ENCODE results near the gene DTNB. TPM values are rescaled to one million over a fixed set of nuclear protein-coding genes. Genes with fewer than 3 reads are reported as not detected.

Gene DTNB
- total RNA-seq, 1 donor from 2014 or later: 17.9 TPM

GRCh38 chr2:25361261-25362048 is 311.9 kb downstream of the DTNB start:
- Histone ChIP-seq H3K36me3 (no peaks in the 10 kb centered on the region), H3K4me1 (peaks cover 8% of the 10 kb centered on the region), H3K27ac (peak overlapping the region; percentile 80), H3K9me3 (no peaks in the 10 kb centered on the region), H3K4me3 (peak overlapping the region; percentile 38 to 43), H3K27me3 (no peaks in the 10 kb centered on the region)
- TF ChIP-seq CTCF (IDR thresholded peaks at IDR 0.05): no peak
- no peak for TF ChIP-seq POLR2A (IDR thresholded peaks at IDR 0.05)
- no peak for TF ChIP-seq POLR2AphosphoS5 (IDR thresholded peaks at IDR 0.05; ENCODE audit: insufficient read depth in 1 of 2, low read depth in 1 of 2)
- no peak for DNase-seq (ENCODE audit: extremely low spot score in 2 of 2)
- intact Hi-C loops (cut with DNase I): no loop called here

GRCh38 chr2:25358836-25359235 is 314.5 kb downstream of the DTNB start:
- intact Hi-C loops (cut with DNase I): no loop called here
- Histone ChIP-seq H3K9me3 (no peaks in the 10 kb centered on the region), H3K4me3 (no peak overlapping the region), H3K27me3 (no peaks in the 10 kb centered on the region), H3K36me3 (no peaks in the 10 kb centered on the region), H3K4me1 (peaks cover 8% of the 10 kb centered on the region), H3K27ac (no peak overlapping the region)
- TF ChIP-seq POLR2AphosphoS5 (IDR thresholded peaks at IDR 0.05; ENCODE audit: insufficient read depth in 1 of 2, low read depth in 1 of 2): no peak
- TF ChIP-seq POLR2A (IDR thresholded peaks at IDR 0.05): no peak
- no peak for TF ChIP-seq CTCF (IDR thresholded peaks at IDR 0.05)
- no peak for DNase-seq (ENCODE audit: extremely low spot score in 2 of 2)

GRCh38 chr2:25358249-25358815 is 315.0 kb downstream of the DTNB start:
- DNase-seq (ENCODE audit: extremely low spot score in 2 of 2): no peak
- H3K9me3 ChIP-seq: no peaks in the 10 kb centered on the region
- no peaks in the 10 kb centered on the region for H3K36me3 ChIP-seq
- no peaks in the 10 kb centered on the region for H3K27me3 ChIP-seq
- intact Hi-C loops (cut with DNase I): no loop called here
- no peak for TF ChIP-seq POLR2AphosphoS5 (IDR thresholded peaks at IDR 0.05; ENCODE audit: insufficient read depth in 1 of 2, low read depth in 1 of 2)
- no peak for TF ChIP-seq POLR2A (IDR thresholded peaks at IDR 0.05)
- TF ChIP-seq CTCF (IDR thresholded peaks at IDR 0.05): no peak
- H3K4me3 ChIP-seq: no peak overlapping the region
- H3K27ac ChIP-seq: no peak overlapping the region
- peaks cover 8% of the 10 kb centered on the region for H3K4me1 ChIP-seq

- no peak for DNase-seq (ENCODE audit: extremely low spot score in 2 of 2)
- TF ChIP-seq POLR2A (IDR thresholded peaks at IDR 0.05) (no peak), POLR2AphosphoS5 (IDR thresholded peaks at IDR 0.05; ENCODE audit: insufficient read depth in 1 of 2, low read depth in 1 of 2) (no peak), CTCF (IDR thresholded peaks at IDR 0.05) (no peak)
Measured at GRCh38 chr2:25356088-25356487, 317.3 kb downstream of the DTNB start.

GRCh38 chr2:25355270-25355669 is 318.1 kb downstream of the DTNB start:
- no peak overlapping the region for H3K4me3 ChIP-seq
- H3K27ac ChIP-seq: no peak overlapping the region
- no peaks in the 10 kb centered on the region for H3K9me3 ChIP-seq
- H3K36me3 ChIP-seq: no peaks in the 10 kb centered on the region
- TF ChIP-seq POLR2AphosphoS5 (IDR thresholded peaks at IDR 0.05; ENCODE audit: insufficient read depth in 1 of 2, low read depth in 1 of 2) (no peak), CTCF (IDR thresholded peaks at IDR 0.05) (no peak), POLR2A (IDR thresholded peaks at IDR 0.05) (no peak)
- intact Hi-C loops (cut with DNase I): no loop called here
- no peak for DNase-seq (ENCODE audit: extremely low spot score in 2 of 2)
- no peaks in the 10 kb centered on the region for H3K4me1 ChIP-seq
- no peaks in the 10 kb centered on the region for H3K27me3 ChIP-seq

More at GRCh38 chr2:25356088-25356487, 317.3 kb downstream of the DTNB start:
- H3K36me3 ChIP-seq: no peaks in the 10 kb centered on the region
- no peaks in the 10 kb centered on the region for H3K9me3 ChIP-seq
- H3K4me1 ChIP-seq: no peaks in the 10 kb centered on the region
- H3K4me3 ChIP-seq: no peak overlapping the region
- H3K27me3 ChIP-seq: no peaks in the 10 kb centered on the region
- no peak overlapping the region for H3K27ac ChIP-seq
- intact Hi-C loops (cut with DNase I): no loop called here

All from vagina (tissue), 2 donors.